Measurements from ENCODE around the gene PCBP1. TPM values are rescaled to one million over a fixed set of nuclear protein-coding genes. Genes with fewer than 3 reads are reported as not detected.
"Not testable (repeated sequence)": the region's sequence is repeated elsewhere in the genome, so short reads cannot be mapped to it uniquely, and the experiment has no call there.

The PCBP1 gene
- total RNA-seq, 8 experiments from 2014 or later = 47.0 to 261 (median 104) TPM

GRCh38 chr2:70085711-70086277 lies 1.5 kb upstream of the PCBP1 start:
- Histone ChIP-seq H3K4me3 (peak overlapping the region; percentile 57 to 100 (median 93)), H3K4me1 (replicated peaks in 1 of 2) (peaks cover 16 to 32% of the 10 kb centered on the region in 2 donors), H3K27ac (peak overlapping the region; percentile 100)
- ATAC-seq (replicated peaks in 6 of 8) = no peak
- WGBS, 10 experiments = 4 to 63% (median 28%) methylated on average over 1 to 18 of the region's 22 CpGs
- in situ Hi-C loops (cut with MboI; ENCODE audit: low pct_unique_long_range_greater_than_20kb in 2 of 9, low sequenced_read_pairs in 9 of 9, unreplicated experiment in 9 of 9) = no loop called here

GRCh38 chr2:70086278-70086837 lies 919 bp upstream of the PCBP1 start:
- in situ Hi-C loops (cut with MboI; ENCODE audit: low pct_unique_long_range_greater_than_20kb in 2 of 9, low sequenced_read_pairs in 9 of 9, unreplicated experiment in 9 of 9) = no loop called here
- WGBS, 10 experiments = 0 to 20% (median 0%) methylated on average over 1 to 15 of the region's 40 CpGs; no CpG with 5 or more reads in 2 of the 10 experiments
- peak; percentile 31 to 63 (median 40) for ATAC-seq (replicated peaks in 6 of 8)
- Histone ChIP-seq H3K27ac (peak overlapping the region; percentile 100), H3K4me3 (peak overlapping the region; percentile 57 to 100 (median 93)), H3K4me1 (replicated peaks in 1 of 2) (peaks cover 16 to 32% of the 10 kb centered on the region in 2 donors)

- Histone ChIP-seq H3K4me1 (replicated peaks in 1 of 2) (peaks cover 16 to 32% of the 10 kb centered on the region in 2 donors), H3K4me3 (peak overlapping the region; percentile 57 to 100 (median 93)), H3K27ac (peak overlapping the region; percentile 100)
- in situ Hi-C loops (cut with MboI; ENCODE audit: low pct_unique_long_range_greater_than_20kb in 2 of 9, low sequenced_read_pairs in 9 of 9, unreplicated experiment in 9 of 9) = no loop called here
- WGBS, 10 experiments = 0% methylated on average over 1 to 8 of the region's 58 CpGs; no CpG with 5 or more reads in 5 of the 10 experiments
- peak; percentile 4 to 40 (median 28) for ATAC-seq (replicated peaks in 6 of 8)
These were observed 673 bp downstream of the PCBP1 start for GRCh38 chr2:70087702-70088597.

GRCh38 chr2:70088598-70089219 lies 1.4 kb downstream of the PCBP1 start:
- H3K4me1 ChIP-seq (replicated peaks in 1 of 2) = peaks cover 16 to 32% of the 10 kb centered on the region in 2 donors
- peak overlapping the region; percentile 100 for H3K27ac ChIP-seq
- no peak for ATAC-seq (replicated peaks in 6 of 8)
- in situ Hi-C loops (cut with MboI; ENCODE audit: low pct_unique_long_range_greater_than_20kb in 2 of 9, low sequenced_read_pairs in 9 of 9, unreplicated experiment in 9 of 9) = no loop called here
- peak overlapping the region; percentile 57 to 100 (median 93) for H3K4me3 ChIP-seq
- WGBS, 10 experiments = 0 to 7% (median 0%) methylated on average over 3 to 8 of the region's 8 CpGs

- peak overlapping the region; percentile 100 for H3K27ac ChIP-seq
- H3K4me1 ChIP-seq (replicated peaks in 1 of 2) = peaks cover 16 to 25% of the 10 kb centered on the region in 2 donors
- in situ Hi-C loops (cut with MboI; ENCODE audit: low pct_unique_long_range_greater_than_20kb in 2 of 9, low sequenced_read_pairs in 9 of 9, unreplicated experiment in 9 of 9) = no loop called here
- peak in 3 of 8 experiments; percentile 2 to 13 (median 7) for ATAC-seq (replicated peaks in 6 of 8)
- 0 to 58% (median 3%) methylated on average over 1 to 4 of the region's 11 CpGs; no CpG with 5 or more reads in 2 of the 10 experiments for WGBS, 10 experiments
- peak overlapping the region; percentile 57 to 100 (median 93) for H3K4me3 ChIP-seq
These were observed 2.1 kb downstream of the PCBP1 start for GRCh38 chr2:70089220-70089982.

- Histone ChIP-seq H3K27ac (peak overlapping the region in 1 of 2 donors; percentile 100), H3K4me3 (peak overlapping the region; percentile 57 to 100 (median 93)), H3K4me1 (replicated peaks in 1 of 2) (peaks cover 12 to 19% of the 10 kb centered on the region in 2 donors)
- in situ Hi-C loops (cut with MboI; ENCODE audit: low pct_unique_long_range_greater_than_20kb in 2 of 9, low sequenced_read_pairs in 9 of 9, unreplicated experiment in 9 of 9) = no loop called here
- ATAC-seq (replicated peaks in 6 of 8) = no peak
- WGBS, 10 experiments = 45 to 87% (median 64%) methylated on average over 1 to 6 of the region's 6 CpGs; no CpG with 5 or more reads in 1 of the 10 experiments
These were observed 2.8 kb downstream of the PCBP1 start for GRCh38 chr2:70089983-70090525.

GRCh38 chr2:70090706-70091334 lies 3.5 kb downstream of the PCBP1 start:
- in situ Hi-C loops (cut with MboI; ENCODE audit: low pct_unique_long_range_greater_than_20kb in 2 of 9, low sequenced_read_pairs in 9 of 9, unreplicated experiment in 9 of 9) = no loop called here
- Histone ChIP-seq H3K4me3 (no peak overlapping the region), H3K4me1 (replicated peaks in 1 of 2) (peaks cover 4 to 11% of the 10 kb centered on the region in 2 donors), H3K27ac (no peak overlapping the region)
- WGBS, 10 experiments = 50 to 100% (median 96%) methylated on average over 1 to 4 of the region's 4 CpGs; no CpG with 5 or more reads in 2 of the 10 experiments
- no peak for ATAC-seq (replicated peaks in 6 of 8)

GRCh38 chr2:70091364-70091763 lies 4.1 kb downstream of the PCBP1 start:
- Histone ChIP-seq H3K27ac (no peak overlapping the region), H3K4me3 (no peak overlapping the region), H3K4me1 (replicated peaks in 1 of 2) (peaks cover 0 to 8% of the 10 kb centered on the region in 2 donors)
- WGBS, 10 experiments = 58 to 91% (median 86%) methylated on average over 1 to 2 of the region's 2 CpGs; no CpG with 5 or more reads in 1 of the 10 experiments
- no peak for ATAC-seq (replicated peaks in 6 of 8)
- in situ Hi-C loops (cut with MboI; ENCODE audit: low pct_unique_long_range_greater_than_20kb in 2 of 9, low sequenced_read_pairs in 9 of 9, unreplicated experiment in 9 of 9) = no loop called here

GRCh38 chr2:70091816-70092215 lies 4.5 kb downstream of the PCBP1 start:
- no peak overlapping the region for H3K27ac ChIP-seq
- WGBS, 10 experiments = 80 to 100% (median 94%) methylated on average over 1 to 7 of the region's 7 CpGs; no CpG with 5 or more reads in 1 of the 10 experiments

GRCh38 chr2:70092576-70093243 lies 5.4 kb downstream of the PCBP1 start:
- whole genome bisulfite sequencing, 10 experiments = 70 to 100% (median 91%) methylated on average over 1 to 8 of the region's 12 CpGs; no CpG with 5 or more reads in 2 of the 10 experiments
- ATAC-seq (replicated peaks in 6 of 8); H3K4me1 ChIP-seq (replicated peaks in 1 of 2); in situ Hi-C loops (cut with MboI; ENCODE audit: low pct_unique_long_range_greater_than_20kb in 2 of 9, low sequenced_read_pairs in 9 of 9, unreplicated experiment in 9 of 9); H3K27ac ChIP-seq; H3K4me3 ChIP-seq: not testable (repeated sequence)

More at GRCh38 chr2:70091816-70092215, 4.5 kb downstream of the PCBP1 start:
- in situ Hi-C loops (cut with MboI; ENCODE audit: low pct_unique_long_range_greater_than_20kb in 2 of 9, low sequenced_read_pairs in 9 of 9, unreplicated experiment in 9 of 9) = no loop called here
- Histone ChIP-seq H3K4me3 (no peak overlapping the region), H3K4me1 (replicated peaks in 1 of 2) (peaks cover 0 to 8% of the 10 kb centered on the region in 2 donors)
- no peak for ATAC-seq (replicated peaks in 6 of 8)
